ENCODE results near the gene ZC3H4. TPM values are rescaled to one million over a fixed set of nuclear protein-coding genes. Genes with fewer than 3 reads are reported as not detected.
A peak's percentile ranks its signal among the peaks of the same experiment; 100 is the strongest.

The ZC3H4 gene
- total and polyA plus RNA-seq, 2 experiments from 2014 or later = 26.7 to 36.9 TPM

DNA sequence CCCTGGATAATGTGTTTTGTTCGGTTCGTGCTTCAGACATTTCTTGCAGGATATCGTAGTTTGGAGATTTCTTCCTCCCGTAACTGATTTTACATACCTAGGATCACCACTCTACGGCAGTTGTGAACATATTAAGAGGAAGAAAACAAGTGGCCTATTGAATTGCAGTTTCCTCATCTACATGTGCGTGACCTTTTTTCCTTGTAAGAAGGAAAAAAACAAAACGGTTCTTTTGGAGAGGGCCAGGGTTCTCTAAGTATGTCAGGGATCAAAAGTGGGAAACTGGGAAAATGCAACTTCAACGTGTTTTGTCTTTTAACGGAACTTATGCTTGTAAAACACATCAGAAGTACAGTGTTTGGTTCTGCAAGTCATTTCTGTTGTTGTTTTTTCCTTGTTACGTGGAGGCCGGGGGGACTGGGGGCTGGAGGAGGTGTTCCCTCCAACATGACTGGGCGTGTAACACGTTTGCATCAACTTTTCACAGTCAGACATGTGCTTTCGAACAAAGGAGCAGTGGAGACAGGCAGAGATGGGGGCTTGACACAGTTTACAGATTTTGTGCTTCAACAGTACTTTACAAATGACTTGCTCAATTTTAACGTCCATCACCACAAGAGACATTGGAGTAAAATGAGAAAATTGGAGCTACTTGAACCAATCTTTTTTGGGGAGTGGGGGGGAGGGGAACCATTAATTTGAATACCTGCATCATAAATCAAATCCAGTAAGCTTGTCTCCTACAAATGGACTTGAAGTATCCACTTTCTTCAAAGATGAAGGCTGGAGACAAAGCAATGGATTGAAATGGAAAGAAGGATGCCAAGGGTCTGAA lies 3.8 kb downstream of the ZC3H4 start:
- Histone ChIP-seq H3F3A (replicated peaks; ENCODE audit: low read depth) (peaks cover 17% of the 10 kb centered on the region; the same call in 1 of the 2 replicates), H4K20me1 (replicated peaks; ENCODE audit: insufficient read depth) (no peaks in the 10 kb centered on the region), H3K27ac (ENCODE audit: low read depth) (peak overlapping the region; percentile 96), H3K79me2 (replicated peaks; ENCODE audit: insufficient read depth) (peaks cover 60% of the 10 kb centered on the region), H3K4me1 (ENCODE audit: insufficient read depth) (peaks cover 31% of the 10 kb centered on the region), H3K27me3 (ENCODE audit: insufficient read depth) (no peaks in the 10 kb centered on the region), H3K9me2 (ENCODE audit: insufficient read depth) (no peaks in the 10 kb centered on the region), H2AFZ (no peak overlapping the region), H3K4me3 (peak overlapping the region; percentile 92), H3K36me3 (ENCODE audit: insufficient read depth) (no peaks in the 10 kb centered on the region), H3K4me2 (peak overlapping the region; percentile 93)
- Mint-ChIP-seq H3K9me3 (no peaks in the 10 kb centered on the region; the same call in 2 of the 3 replicates), H3K4me1 (peaks cover 49% of the 10 kb centered on the region), H3K4me3 (peak overlapping the region; percentile 94), H3K27me3 (ENCODE audit: insufficient read depth, low read depth, poor library complexity) (peaks cover 25% of the 10 kb centered on the region), H3K36me3 (ENCODE audit: low read depth) (peaks cover 58% of the 10 kb centered on the region), H3K27ac (peak overlapping the region; percentile 99)
- ATAC-seq = no peak
- no peak for TF ChIP-seq EZH2 (IDR thresholded peaks at IDR 0.05; ENCODE audit: low read depth, unreplicated experiment)
- TF ChIP-seq JUNB (IDR thresholded peaks at IDR 0.05; ENCODE audit: unreplicated experiment) = no peak
- TF ChIP-seq EZH2phosphoT487 (IDR thresholded peaks at IDR 0.05; ENCODE audit: unreplicated experiment) = no peak
- no peak for TF ChIP-seq ZNF114 (CRISPR knock-in tag; IDR thresholded peaks at IDR 0.05)
- TF ChIP-seq STAT1 (IDR thresholded peaks at IDR 0.05; ENCODE audit: unreplicated experiment) = no peak
- no peak for TF ChIP-seq NANOG (IDR thresholded peaks at IDR 0.05; ENCODE audit: borderline replicate concordance)
- TF ChIP-seq POLR2AphosphoS5 (IDR thresholded peaks at IDR 0.05; ENCODE audit: low read depth) = peak; percentile 62
- peak; percentile 20; the same call in 1 of the 2 replicates for TF ChIP-seq CREB1 (CRISPR knock-in tag; IDR thresholded peaks at IDR 0.05; ENCODE audit: low read depth)
- TF ChIP-seq, protein P1, sequence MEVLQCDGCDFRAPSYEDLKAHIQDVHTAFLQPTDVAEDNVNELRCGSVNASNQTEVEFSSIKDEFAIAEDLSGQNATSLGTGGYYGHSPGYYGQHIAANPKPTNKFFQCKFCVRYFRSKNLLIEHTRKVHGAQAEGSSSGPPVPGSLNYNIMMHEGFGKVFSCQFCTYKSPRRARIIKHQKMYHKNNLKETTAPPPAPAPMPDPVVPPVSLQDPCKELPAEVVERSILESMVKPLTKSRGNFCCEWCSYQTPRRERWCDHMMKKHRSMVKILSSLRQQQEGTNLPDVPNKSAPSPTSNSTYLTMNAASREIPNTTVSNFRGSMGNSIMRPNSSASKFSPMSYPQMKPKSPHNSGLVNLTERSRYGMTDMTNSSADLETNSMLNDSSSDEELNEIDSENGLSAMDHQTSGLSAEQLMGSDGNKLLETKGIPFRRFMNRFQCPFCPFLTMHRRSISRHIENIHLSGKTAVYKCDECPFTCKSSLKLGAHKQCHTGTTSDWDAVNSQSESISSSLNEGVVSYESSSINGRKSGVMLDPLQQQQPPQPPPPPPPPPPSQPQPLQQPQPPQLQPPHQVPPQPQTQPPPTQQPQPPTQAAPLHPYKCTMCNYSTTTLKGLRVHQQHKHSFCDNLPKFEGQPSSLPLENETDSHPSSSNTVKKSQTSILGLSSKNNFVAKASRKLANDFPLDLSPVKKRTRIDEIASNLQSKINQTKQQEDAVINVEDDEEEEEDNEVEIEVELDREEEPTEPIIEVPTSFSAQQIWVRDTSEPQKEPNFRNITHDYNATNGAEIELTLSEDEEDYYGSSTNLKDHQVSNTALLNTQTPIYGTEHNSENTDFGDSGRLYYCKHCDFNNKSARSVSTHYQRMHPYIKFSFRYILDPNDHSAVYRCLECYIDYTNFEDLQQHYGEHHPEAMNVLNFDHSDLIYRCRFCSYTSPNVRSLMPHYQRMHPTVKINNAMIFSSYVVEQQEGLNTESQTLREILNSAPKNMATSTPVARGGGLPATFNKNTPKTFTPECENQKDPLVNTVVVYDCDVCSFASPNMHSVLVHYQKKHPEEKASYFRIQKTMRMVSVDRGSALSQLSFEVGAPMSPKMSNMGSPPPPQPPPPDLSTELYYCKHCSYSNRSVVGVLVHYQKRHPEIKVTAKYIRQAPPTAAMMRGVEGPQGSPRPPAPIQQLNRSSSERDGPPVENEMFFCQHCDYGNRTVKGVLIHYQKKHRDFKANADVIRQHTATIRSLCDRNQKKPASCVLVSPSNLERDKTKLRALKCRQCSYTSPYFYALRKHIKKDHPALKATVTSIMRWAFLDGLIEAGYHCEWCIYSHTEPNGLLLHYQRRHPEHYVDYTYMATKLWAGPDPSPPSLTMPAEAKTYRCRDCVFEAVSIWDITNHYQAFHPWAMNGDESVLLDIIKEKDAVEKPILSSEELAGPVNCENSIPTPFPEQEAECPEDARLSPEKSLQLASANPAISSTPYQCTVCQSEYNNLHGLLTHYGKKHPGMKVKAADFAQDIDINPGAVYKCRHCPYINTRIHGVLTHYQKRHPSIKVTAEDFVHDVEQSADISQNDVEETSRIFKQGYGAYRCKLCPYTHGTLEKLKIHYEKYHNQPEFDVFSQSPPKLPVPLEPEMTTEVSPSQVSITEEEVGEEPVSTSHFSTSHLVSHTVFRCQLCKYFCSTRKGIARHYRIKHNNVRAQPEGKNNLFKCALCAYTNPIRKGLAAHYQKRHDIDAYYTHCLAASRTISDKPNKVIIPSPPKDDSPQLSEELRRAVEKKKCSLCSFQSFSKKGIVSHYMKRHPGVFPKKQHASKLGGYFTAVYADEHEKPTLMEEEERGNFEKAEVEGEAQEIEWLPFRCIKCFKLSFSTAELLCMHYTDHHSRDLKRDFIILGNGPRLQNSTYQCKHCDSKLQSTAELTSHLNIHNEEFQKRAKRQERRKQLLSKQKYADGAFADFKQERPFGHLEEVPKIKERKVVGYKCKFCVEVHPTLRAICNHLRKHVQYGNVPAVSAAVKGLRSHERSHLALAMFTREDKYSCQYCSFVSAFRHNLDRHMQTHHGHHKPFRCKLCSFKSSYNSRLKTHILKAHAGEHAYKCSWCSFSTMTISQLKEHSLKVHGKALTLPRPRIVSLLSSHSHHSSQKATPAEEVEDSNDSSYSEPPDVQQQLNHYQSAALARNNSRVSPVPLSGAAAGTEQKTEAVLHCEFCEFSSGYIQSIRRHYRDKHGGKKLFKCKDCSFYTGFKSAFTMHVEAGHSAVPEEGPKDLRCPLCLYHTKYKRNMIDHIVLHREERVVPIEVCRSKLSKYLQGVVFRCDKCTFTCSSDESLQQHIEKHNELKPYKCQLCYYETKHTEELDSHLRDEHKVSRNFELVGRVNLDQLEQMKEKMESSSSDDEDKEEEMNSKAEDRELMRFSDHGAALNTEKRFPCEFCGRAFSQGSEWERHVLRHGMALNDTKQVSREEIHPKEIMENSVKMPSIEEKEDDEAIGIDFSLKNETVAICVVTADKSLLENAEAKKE (CRISPR knock-in tag; IDR thresholded peaks at IDR 0.05) = no peak
- TF ChIP-seq, protein P2, sequence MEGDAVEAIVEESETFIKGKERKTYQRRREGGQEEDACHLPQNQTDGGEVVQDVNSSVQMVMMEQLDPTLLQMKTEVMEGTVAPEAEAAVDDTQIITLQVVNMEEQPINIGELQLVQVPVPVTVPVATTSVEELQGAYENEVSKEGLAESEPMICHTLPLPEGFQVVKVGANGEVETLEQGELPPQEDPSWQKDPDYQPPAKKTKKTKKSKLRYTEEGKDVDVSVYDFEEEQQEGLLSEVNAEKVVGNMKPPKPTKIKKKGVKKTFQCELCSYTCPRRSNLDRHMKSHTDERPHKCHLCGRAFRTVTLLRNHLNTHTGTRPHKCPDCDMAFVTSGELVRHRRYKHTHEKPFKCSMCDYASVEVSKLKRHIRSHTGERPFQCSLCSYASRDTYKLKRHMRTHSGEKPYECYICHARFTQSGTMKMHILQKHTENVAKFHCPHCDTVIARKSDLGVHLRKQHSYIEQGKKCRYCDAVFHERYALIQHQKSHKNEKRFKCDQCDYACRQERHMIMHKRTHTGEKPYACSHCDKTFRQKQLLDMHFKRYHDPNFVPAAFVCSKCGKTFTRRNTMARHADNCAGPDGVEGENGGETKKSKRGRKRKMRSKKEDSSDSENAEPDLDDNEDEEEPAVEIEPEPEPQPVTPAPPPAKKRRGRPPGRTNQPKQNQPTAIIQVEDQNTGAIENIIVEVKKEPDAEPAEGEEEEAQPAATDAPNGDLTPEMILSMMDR (conservative IDR thresholded peaks at IDR 0.05; ENCODE audit: low read depth in 2 of 2) = no peak
- TF ChIP-seq, protein P3, sequence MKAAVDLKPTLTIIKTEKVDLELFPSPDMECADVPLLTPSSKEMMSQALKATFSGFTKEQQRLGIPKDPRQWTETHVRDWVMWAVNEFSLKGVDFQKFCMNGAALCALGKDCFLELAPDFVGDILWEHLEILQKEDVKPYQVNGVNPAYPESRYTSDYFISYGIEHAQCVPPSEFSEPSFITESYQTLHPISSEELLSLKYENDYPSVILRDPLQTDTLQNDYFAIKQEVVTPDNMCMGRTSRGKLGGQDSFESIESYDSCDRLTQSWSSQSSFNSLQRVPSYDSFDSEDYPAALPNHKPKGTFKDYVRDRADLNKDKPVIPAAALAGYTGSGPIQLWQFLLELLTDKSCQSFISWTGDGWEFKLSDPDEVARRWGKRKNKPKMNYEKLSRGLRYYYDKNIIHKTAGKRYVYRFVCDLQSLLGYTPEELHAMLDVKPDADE (IDR thresholded peaks at IDR 0.05) = no peak
- no peak for TF ChIP-seq ZNF331 (CRISPR knock-in tag; IDR thresholded peaks at IDR 0.05; ENCODE audit: low read depth)
- peak; percentile 52 for DNase-seq (ENCODE audit: low spot score)
